HG03045 (cell line): ENCODE measurements around the gene POLR3E.
"Not testable (repeated sequence)": the region's sequence is repeated elsewhere in the genome, so short reads cannot be mapped to it uniquely, and the experiment has no call there.

ENCODE experiments used
- ATAC-seq: cut with Tn5 transposase; IDR thresholded peaks from one replicate; pipeline ENCODE4 v1.9.1; 2021; ENCODE audit warnings: mild to moderate bottlenecking, moderate library complexity; ENCODE audit not compliant: unreplicated experiment

POLR3E gene

GRCh38 chr16:22330326-22330725 is 33.1 kb downstream of the POLR3E start:
- no peak for ATAC-seq

GRCh38 chr16:22333457-22333994 is 36.3 kb downstream of the POLR3E start:
- no peak for ATAC-seq

GRCh38 chr16:22335668-22336246 is 38.5 kb downstream of the POLR3E start:
- ATAC-seq: no peak

GRCh38 chr16:22336581-22336980 is 39.4 kb downstream of the POLR3E start:
- ATAC-seq: no peak

- ATAC-seq: no peak
Observed at GRCh38 chr16:22337045-22337444, 39.8 kb downstream of the POLR3E start.

GRCh38 chr16:22337849-22338635 is 40.8 kb downstream of the POLR3E start:
- ATAC-seq: no peak

GRCh38 chr16:22340945-22341344 is 43.7 kb downstream of the POLR3E start:
- ATAC-seq: no peak

GRCh38 chr16:22342082-22342481 is 44.9 kb downstream of the POLR3E start:
- no peak for ATAC-seq

GRCh38 chr16:22346483-22346882 is 49.3 kb downstream of the POLR3E start:
- no peak for ATAC-seq

GRCh38 chr16:22347100-22347820 is 50.1 kb downstream of the POLR3E start:
- ATAC-seq: no peak

GRCh38 chr16:22348291-22348690 is 51.1 kb downstream of the POLR3E start:
- ATAC-seq: no peak

- ATAC-seq: not testable (repeated sequence)
Observed at GRCh38 chr16:22351017-22351416, 53.8 kb downstream of the POLR3E start.

- ATAC-seq: no peak
Observed at GRCh38 chr16:22352140-22352539, 54.9 kb downstream of the POLR3E start.

GRCh38 chr16:22352723-22353122 is 55.5 kb downstream of the POLR3E start:
- no peak for ATAC-seq

- no peak for ATAC-seq
Observed at GRCh38 chr16:22353191-22353919, 56.1 kb downstream of the POLR3E start.

- ATAC-seq: no peak
Observed at GRCh38 chr16:22353933-22354541, 56.8 kb downstream of the POLR3E start.

GRCh38 chr16:22355487-22355908 is 58.3 kb downstream of the POLR3E start:
- ATAC-seq: no peak

- ATAC-seq: peak; percentile 21
Observed at GRCh38 chr16:22356930-22357634, 59.9 kb downstream of the POLR3E start.

- peak; percentile 42 for ATAC-seq
Observed at GRCh38 chr16:22357635-22357971, 60.4 kb downstream of the POLR3E start.

- ATAC-seq: no peak
Observed at GRCh38 chr16:22358000-22358399, 60.8 kb downstream of the POLR3E start.
